Hepatocyte (in vitro differentiated cells): ENCODE data around the gene PRDM15.

Source experiments
- EZH2 ChIP-seq: fragments of 200-600 bp; sonication (generic); IDR thresholded peaks from 2 replicates; pipeline ENCODE4 v1.6.1; 2016; ENCODE audit warnings: antibody characterized with exemption, mild to moderate bottlenecking, borderline replicate concordance
- EZH2phosphoT487 ChIP-seq: fragments of 200-600 bp; sonication (generic); IDR thresholded peaks from one replicate; pipeline ENCODE4 v1.6.1; 2018; ENCODE audit warnings: antibody characterized with exemption, mild to moderate bottlenecking, low read depth, moderate library complexity; ENCODE audit not compliant: unreplicated experiment, severe bottlenecking
- TF ChIP-seq, protein P1 (sequence below): fragments of 200-600 bp; sonication (generic); IDR thresholded peaks from 2 replicates; pipeline ENCODE4 v1.5.1; 2016; ENCODE audit warnings: antibody characterized with exemption, mild to moderate bottlenecking; ENCODE audit not compliant: poor library complexity

DNA sequence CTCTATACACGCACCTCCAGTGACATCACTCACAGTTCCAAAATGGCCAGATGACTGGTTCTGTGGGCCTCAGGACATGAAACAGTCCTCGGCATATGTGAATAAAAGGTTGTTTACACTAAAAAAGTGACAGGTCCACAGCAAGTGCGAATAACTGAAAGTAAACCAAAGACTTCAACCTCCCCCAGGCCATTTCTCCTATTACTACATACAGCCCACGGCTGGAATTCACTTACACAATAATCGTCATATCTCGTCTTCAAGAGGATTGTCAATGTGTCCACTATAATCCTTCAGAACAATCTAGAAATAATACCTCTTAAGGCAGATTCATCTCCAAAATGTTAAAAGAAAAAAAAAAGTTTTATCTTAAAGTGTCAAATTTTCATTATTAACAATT lies 1.9 kb upstream of the PRDM15 start:
- TF ChIP-seq, protein P1, sequence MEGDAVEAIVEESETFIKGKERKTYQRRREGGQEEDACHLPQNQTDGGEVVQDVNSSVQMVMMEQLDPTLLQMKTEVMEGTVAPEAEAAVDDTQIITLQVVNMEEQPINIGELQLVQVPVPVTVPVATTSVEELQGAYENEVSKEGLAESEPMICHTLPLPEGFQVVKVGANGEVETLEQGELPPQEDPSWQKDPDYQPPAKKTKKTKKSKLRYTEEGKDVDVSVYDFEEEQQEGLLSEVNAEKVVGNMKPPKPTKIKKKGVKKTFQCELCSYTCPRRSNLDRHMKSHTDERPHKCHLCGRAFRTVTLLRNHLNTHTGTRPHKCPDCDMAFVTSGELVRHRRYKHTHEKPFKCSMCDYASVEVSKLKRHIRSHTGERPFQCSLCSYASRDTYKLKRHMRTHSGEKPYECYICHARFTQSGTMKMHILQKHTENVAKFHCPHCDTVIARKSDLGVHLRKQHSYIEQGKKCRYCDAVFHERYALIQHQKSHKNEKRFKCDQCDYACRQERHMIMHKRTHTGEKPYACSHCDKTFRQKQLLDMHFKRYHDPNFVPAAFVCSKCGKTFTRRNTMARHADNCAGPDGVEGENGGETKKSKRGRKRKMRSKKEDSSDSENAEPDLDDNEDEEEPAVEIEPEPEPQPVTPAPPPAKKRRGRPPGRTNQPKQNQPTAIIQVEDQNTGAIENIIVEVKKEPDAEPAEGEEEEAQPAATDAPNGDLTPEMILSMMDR, result no peak
- no peak for TF ChIP-seq EZH2
- no peak for TF ChIP-seq EZH2phosphoT487
